ENCODE results near the gene NEURL1. TPM values are rescaled to one million over a fixed set of nuclear protein-coding genes. Genes with fewer than 3 reads are reported as not detected.

NEURL1 gene
- polyA plus RNA-seq, 3 donors = 3.0 to 17.2 (median 3.3) TPM

- no peak for TF ChIP-seq CTCF (IDR thresholded peaks at IDR 0.05)
- Histone ChIP-seq H2AFZ (ENCODE audit: insufficient read depth, low read depth, low read length, poor library complexity, severe bottlenecking) (no peak overlapping the region), H3K79me2 (ENCODE audit: insufficient read depth, low read length) (no peaks in the 10 kb centered on the region), H3K27me3 (ENCODE audit: control insufficient read depth in 2 of 2, insufficient read depth in 2 of 2, low read length in 2 of 2) (no peaks in the 10 kb centered on the region), H3K27ac (ENCODE audit: low read depth in 1 of 2, low read length in 2 of 2) (no peak overlapping the region), H4K20me1 (ENCODE audit: insufficient read depth, low read length) (no peaks in the 10 kb centered on the region), H3K9me3 (replicated peaks in 1 of 2; ENCODE audit: control insufficient read depth in 1 of 2, insufficient read depth in 1 of 2, low read length in 2 of 2) (no peaks in the 10 kb centered on the region), H3K36me3 (replicated peaks in 1 of 2; ENCODE audit: control insufficient read depth in 1 of 2, insufficient read depth in 2 of 2, low read length in 2 of 2) (no peaks in the 10 kb centered on the region), H3K4me1 (ENCODE audit: control insufficient read depth in 1 of 2, insufficient read depth in 2 of 2, low read length in 2 of 2) (peaks cover 0 to 7% of the 10 kb centered on the region in 2 donors), H3K4me3 (replicated peaks in 1 of 3; ENCODE audit: low read depth in 2 of 3, low read length in 3 of 3) (no peak overlapping the region), H3K9ac (ENCODE audit: insufficient read depth, low read length, poor library complexity, severe bottlenecking) (no peak overlapping the region), H3K4me2 (replicated peaks; ENCODE audit: extremely low read depth, low read length, poor library complexity, severe bottlenecking) (no peak overlapping the region)
- no peak overlapping the region for H3K4me3 Mint-ChIP-seq
- no peak for DNase-seq
- no peak overlapping the region for H3K27ac Mint-ChIP-seq
- H3K36me3 Mint-ChIP-seq = no peaks in the 10 kb centered on the region
- WGBS (ENCODE audit: insufficient coverage) = 39% methylated on average over 4 of the region's 10 CpGs
- no peaks in the 10 kb centered on the region for H3K9me3 Mint-ChIP-seq
- H3K4me1 Mint-ChIP-seq = peaks cover 7% of the 10 kb centered on the region
- intact Hi-C loops (cut with micrococcal nuclease) = no loop called here
- H3K27me3 Mint-ChIP-seq (ENCODE audit: low read depth in 3 of 3) = peaks cover 13 to 20% (median 15%) of the 10 kb centered on the region in 3 donors
Measured at GRCh38 chr10:103504181-103504783, 10.8 kb downstream of the NEURL1 start.

- Histone ChIP-seq H3K27me3 (ENCODE audit: control insufficient read depth in 2 of 2, insufficient read depth in 2 of 2, low read length in 2 of 2) (no peaks in the 10 kb centered on the region), H3K4me3 (replicated peaks in 1 of 3; ENCODE audit: low read depth in 2 of 3, low read length in 3 of 3) (no peak overlapping the region), H3K36me3 (replicated peaks in 1 of 2; ENCODE audit: control insufficient read depth in 1 of 2, insufficient read depth in 2 of 2, low read length in 2 of 2) (no peaks in the 10 kb centered on the region), H3K4me2 (replicated peaks; ENCODE audit: extremely low read depth, low read length, poor library complexity, severe bottlenecking) (no peak overlapping the region), H3K27ac (ENCODE audit: low read depth in 1 of 2, low read length in 2 of 2) (no peak overlapping the region), H3K9ac (ENCODE audit: insufficient read depth, low read length, poor library complexity, severe bottlenecking) (no peak overlapping the region), H3K9me3 (replicated peaks in 1 of 2; ENCODE audit: control insufficient read depth in 1 of 2, insufficient read depth in 1 of 2, low read length in 2 of 2) (no peaks in the 10 kb centered on the region), H2AFZ (ENCODE audit: insufficient read depth, low read depth, low read length, poor library complexity, severe bottlenecking) (no peak overlapping the region), H3K4me1 (ENCODE audit: control insufficient read depth in 1 of 2, insufficient read depth in 2 of 2, low read length in 2 of 2) (peaks cover 0 to 7% of the 10 kb centered on the region in 2 donors), H3K79me2 (ENCODE audit: insufficient read depth, low read length) (no peaks in the 10 kb centered on the region), H4K20me1 (ENCODE audit: insufficient read depth, low read length) (no peaks in the 10 kb centered on the region)
- intact Hi-C loops (cut with micrococcal nuclease) = no loop called here
- WGBS (ENCODE audit: insufficient coverage) = no CpG with 5 or more reads among the region's 4 CpGs
- TF ChIP-seq CTCF (IDR thresholded peaks at IDR 0.05) = no peak
- Mint-ChIP-seq H3K9me3 (no peaks in the 10 kb centered on the region), H3K4me3 (no peak overlapping the region), H3K4me1 (peaks cover 10% of the 10 kb centered on the region), H3K27ac (no peak overlapping the region), H3K36me3 (no peaks in the 10 kb centered on the region), H3K27me3 (ENCODE audit: low read depth in 3 of 3) (peaks cover 4 to 11% (median 10%) of the 10 kb centered on the region in 3 donors)
- DNase-seq = no peak
Measured at GRCh38 chr10:103506061-103506460, 12.6 kb downstream of the NEURL1 start.
